DOHH2 (cell line): ENCODE results near the gene KCNJ11.

Experiments used
- H3F3A ChIP-seq: fragments of 200-600 bp; sonication (generic), shearing (Covaris generic); 2 replicates; pipeline ENCODE4 v1.6.0; 2016; ENCODE audit warnings: antibody characterized with exemption, mild to moderate bottlenecking; ENCODE audit not compliant: control insufficient read depth, insufficient read depth
- H3K27ac ChIP-seq: fragments of 200-600 bp; sonication (generic); 2 replicates; pipeline ENCODE4 v1.5.1; 2014; ENCODE audit warnings: low read depth, mild to moderate bottlenecking, low read length, moderate library complexity
- H3K27me3 ChIP-seq: fragments of 200-600 bp; sonication (generic); 2 replicates; pipeline ENCODE4 v1.6.1; 2014; ENCODE audit warnings: mild to moderate bottlenecking, low read length, mixed read lengths; ENCODE audit not compliant: control insufficient read depth
- H3K36me3 ChIP-seq: fragments of 200-600 bp; sonication (generic); 2 replicates; pipeline ENCODE4 v1.6.1; 2014; ENCODE audit warnings: mild to moderate bottlenecking, low read length, moderate library complexity, mixed read lengths; ENCODE audit not compliant: control insufficient read depth
- H3K4me1 ChIP-seq: fragments of 200-600 bp; sonication (generic); 2 replicates; pipeline ENCODE4 v1.6.1; 2014; ENCODE audit warnings: mild to moderate bottlenecking, low read length, mixed read lengths; ENCODE audit not compliant: control insufficient read depth
- H3K4me2 ChIP-seq: fragments of 200-600 bp; sonication (generic); 2 replicates; pipeline ENCODE4 v1.6.0; 2014; ENCODE audit warnings: mild to moderate bottlenecking, low read length, moderate library complexity
- H3K4me3 ChIP-seq: fragments of 200-600 bp; sonication (generic); 2 replicates; pipeline ENCODE4 v1.5.1; 2014; ENCODE audit warnings: mild to moderate bottlenecking, low read length, mixed read lengths
- H3K79me2 ChIP-seq: fragments of 200-600 bp; sonication (generic); 2 replicates; pipeline ENCODE4 v1.6.1; 2014; ENCODE audit warnings: mild to moderate bottlenecking, low read length, mixed read lengths; ENCODE audit not compliant: control insufficient read depth
- H3K9me2 ChIP-seq: fragments of 200-600 bp; sonication (generic); replicated peaks from 2 replicates; pipeline ENCODE4 v1.6.1; 2014; ENCODE audit warnings: mild to moderate bottlenecking, low read length, mixed read lengths; ENCODE audit not compliant: control insufficient read depth
- H3K9me3 ChIP-seq: fragments of 200-600 bp; sonication (generic); 2 replicates; pipeline ENCODE4 v1.6.1; 2014; ENCODE audit warnings: antibody characterized with exemption, low read length, mixed read lengths; ENCODE audit not compliant: control insufficient read depth, insufficient read depth
- H4K20me1 ChIP-seq: fragments of 200-600 bp; sonication (generic); 2 replicates; pipeline ENCODE4 v1.6.0; 2014; ENCODE audit warnings: low read depth, mild to moderate bottlenecking, antibody characterized with exemption, low read length, moderate library complexity; ENCODE audit not compliant: control insufficient read depth, insufficient read depth
- CTCF ChIP-seq: fragments of 200-600 bp; sonication (generic); IDR thresholded peaks from one replicate; pipeline ENCODE4 v1.5.1; 2014; ENCODE audit warnings: antibody characterized with exemption, mild to moderate bottlenecking, low read depth, low read length; ENCODE audit not compliant: poor library complexity, severe bottlenecking
- EZH2phosphoT487 ChIP-seq: fragments of 200-600 bp; sonication (generic); IDR thresholded peaks from 2 replicates; pipeline ENCODE4 v1.6.1; 2017; ENCODE audit warnings: borderline replicate concordance, mild to moderate bottlenecking, antibody characterized with exemption, low read length, moderate library complexity, mixed read lengths

Gene KCNJ11

GRCh38 chr11:17406082-17406817 is 17.8 kb upstream of the KCNJ11 start:
- Histone ChIP-seq H3K27ac (no peak overlapping the region), H3K4me3 (no peak overlapping the region), H3K4me1 (peaks cover 9% of the 10 kb centered on the region), H3F3A (no peaks in the 10 kb centered on the region), H3K36me3 (no peaks in the 10 kb centered on the region), H4K20me1 (no peaks in the 10 kb centered on the region), H3K9me2 (no peaks in the 10 kb centered on the region), H3K4me2 (no peak overlapping the region), H3K27me3 (no peaks in the 10 kb centered on the region), H3K9me3 (no peaks in the 10 kb centered on the region), H3K79me2 (no peaks in the 10 kb centered on the region)
- TF ChIP-seq EZH2phosphoT487 (no peak), CTCF (no peak)

- no peak overlapping the region for H3K4me2 ChIP-seq
- no peaks in the 10 kb centered on the region for H3K79me2 ChIP-seq
- H3K27me3 ChIP-seq, result no peaks in the 10 kb centered on the region
- no peaks in the 10 kb centered on the region for H3K9me2 ChIP-seq
- no peaks in the 10 kb centered on the region for H4K20me1 ChIP-seq
- H3F3A ChIP-seq, result no peaks in the 10 kb centered on the region
- no peaks in the 10 kb centered on the region for H3K36me3 ChIP-seq
- H3K4me3 ChIP-seq, result no peak overlapping the region
- H3K4me1 ChIP-seq, result peaks cover 17% of the 10 kb centered on the region
- no peak overlapping the region for H3K27ac ChIP-seq
- no peaks in the 10 kb centered on the region for H3K9me3 ChIP-seq
- TF ChIP-seq EZH2phosphoT487, result no peak
- no peak for TF ChIP-seq CTCF
These were observed 17.0 kb upstream of the KCNJ11 start for GRCh38 chr11:17405232-17406005.

GRCh38 chr11:17403980-17404759 is 15.7 kb upstream of the KCNJ11 start:
- no peaks in the 10 kb centered on the region for H3K36me3 ChIP-seq
- H3K27ac ChIP-seq, result no peak overlapping the region
- TF ChIP-seq CTCF (no peak), EZH2phosphoT487 (no peak)
- H3K79me2 ChIP-seq, result no peaks in the 10 kb centered on the region
- peaks cover 27% of the 10 kb centered on the region for H3K4me1 ChIP-seq
- H3K4me2 ChIP-seq, result no peak overlapping the region
- no peaks in the 10 kb centered on the region for H3K9me3 ChIP-seq
- no peaks in the 10 kb centered on the region for H3F3A ChIP-seq
- H3K9me2 ChIP-seq, result no peaks in the 10 kb centered on the region
- H4K20me1 ChIP-seq, result no peaks in the 10 kb centered on the region
- no peaks in the 10 kb centered on the region for H3K27me3 ChIP-seq
- no peak overlapping the region for H3K4me3 ChIP-seq
